Measurements from ENCODE around the gene RHOD.
A peak's percentile ranks its signal among the peaks of the same experiment; 100 is the strongest.

Gene RHOD

GRCh38 chr11:67031791-67032561 lies 24.7 kb upstream of the RHOD start:
- no peak for DNase-seq (ENCODE audit: low read depth in 3 of 3)

GRCh38 chr11:67032830-67033551 lies 23.7 kb upstream of the RHOD start:
- DNase-seq (ENCODE audit: low read depth in 3 of 3) = no peak

GRCh38 chr11:67033661-67034166 lies 22.9 kb upstream of the RHOD start:
- DNase-seq (ENCODE audit: low read depth in 3 of 3) = no peak

- no peak for DNase-seq (ENCODE audit: low read depth in 3 of 3)
Observed at GRCh38 chr11:67034350-67034749, 22.3 kb upstream of the RHOD start.

- DNase-seq (ENCODE audit: low read depth in 3 of 3) = no peak
Observed at GRCh38 chr11:67040147-67040546, 16.5 kb upstream of the RHOD start.

- no peak for DNase-seq (ENCODE audit: low read depth in 3 of 3)
Observed at GRCh38 chr11:67041602-67042001, 15.0 kb upstream of the RHOD start.

- no peak for DNase-seq (ENCODE audit: low read depth in 3 of 3)
Observed at GRCh38 chr11:67043572-67044349, 12.9 kb upstream of the RHOD start.

- no peak for DNase-seq (ENCODE audit: low read depth in 3 of 3)
Observed at GRCh38 chr11:67044496-67044895, 12.2 kb upstream of the RHOD start.

- DNase-seq (ENCODE audit: low read depth in 3 of 3) = no peak
Observed at GRCh38 chr11:67045314-67045713, 11.3 kb upstream of the RHOD start.

GRCh38 chr11:67048515-67049130 lies 8.0 kb upstream of the RHOD start:
- no peak for DNase-seq (ENCODE audit: low read depth in 3 of 3)

- no peak for DNase-seq (ENCODE audit: low read depth in 3 of 3)
Observed at GRCh38 chr11:67050139-67050538, 6.5 kb upstream of the RHOD start.

- no peak for DNase-seq (ENCODE audit: low read depth in 3 of 3)
Observed at GRCh38 chr11:67051180-67051893, 5.3 kb upstream of the RHOD start.

- DNase-seq (ENCODE audit: low read depth in 3 of 3) = no peak
Observed at GRCh38 chr11:67051945-67052488, 4.6 kb upstream of the RHOD start.

- DNase-seq (ENCODE audit: low read depth in 3 of 3) = no peak
Observed at GRCh38 chr11:67052891-67053290, 3.8 kb upstream of the RHOD start.

GRCh38 chr11:67053896-67054329 lies 2.7 kb upstream of the RHOD start:
- DNase-seq (ENCODE audit: low read depth in 3 of 3) = peak in 1 of 3 experiments; percentile 44

- no peak for DNase-seq (ENCODE audit: low read depth in 3 of 3)
Observed at GRCh38 chr11:67054346-67054835, 2.3 kb upstream of the RHOD start.

GRCh38 chr11:67054836-67055523 lies 1.7 kb upstream of the RHOD start:
- peak in 1 of 3 experiments; percentile 31 for DNase-seq (ENCODE audit: low read depth in 3 of 3)

- peak in 1 of 3 experiments; percentile 27 for DNase-seq (ENCODE audit: low read depth in 3 of 3)
Observed at GRCh38 chr11:67055812-67056211, 835 bp upstream of the RHOD start.

- DNase-seq (ENCODE audit: low read depth in 3 of 3) = no peak
Observed at GRCh38 chr11:67057205-67057672, 592 bp downstream of the RHOD start.

- no peak for DNase-seq (ENCODE audit: low read depth in 3 of 3)
Observed at GRCh38 chr11:67058506-67058905, 1.9 kb downstream of the RHOD start.

Measured in stimulated activated CD4-positive, alpha-beta T cell treated with anti-CD3 and anti-CD28 coated beads, TNF-alpha, amount 100 ng/mL, for 24 hours (primary cell).